ENCODE measurements around the gene CAPZB.
"Not testable (repeated sequence)": the region's sequence is repeated elsewhere in the genome, so short reads cannot be mapped to it uniquely, and the experiment has no call there.

CAPZB gene

DNA sequence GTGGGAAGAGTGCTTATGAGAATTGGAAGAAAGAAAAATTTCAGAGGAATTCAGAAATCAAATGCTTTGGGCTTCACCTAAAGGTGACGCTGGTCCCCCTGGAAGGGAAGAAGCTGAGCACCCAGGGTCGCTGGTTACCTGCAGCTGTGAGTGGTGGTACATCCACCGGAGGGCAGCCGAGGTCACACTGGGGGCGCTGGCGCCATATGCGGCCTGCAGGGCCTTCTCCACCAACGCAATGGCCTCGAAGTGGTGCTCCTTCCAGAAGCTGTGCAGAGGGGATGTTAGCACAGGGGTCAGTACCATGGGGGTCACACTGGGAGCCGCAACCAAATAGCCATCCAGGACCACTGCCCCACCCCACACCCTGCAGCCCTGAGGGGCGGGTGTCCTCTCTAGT lies 179.5 kb downstream of the CAPZB start:
- DNase-seq = no peak

DNA sequence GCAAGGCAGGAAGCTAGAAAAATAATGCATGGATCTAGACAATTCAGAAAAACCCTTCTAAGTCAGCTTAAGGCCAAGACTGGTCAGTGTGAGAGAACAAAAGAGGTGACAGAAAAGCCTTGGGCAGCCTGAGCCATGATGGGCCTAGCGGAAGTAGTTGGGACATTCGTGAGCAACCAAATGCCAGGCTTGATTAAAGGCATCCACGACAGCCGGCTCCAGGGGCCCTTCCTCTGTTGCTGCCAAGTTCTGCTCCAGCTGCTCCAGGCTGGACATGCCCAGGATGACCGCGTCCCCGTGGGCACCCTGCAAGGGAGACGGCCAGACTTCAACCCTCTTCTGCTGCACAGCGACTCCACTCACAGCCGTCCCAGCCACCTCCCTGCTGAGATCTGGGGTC lies 181.3 kb downstream of the CAPZB start:
- not testable (repeated sequence) for DNase-seq

DNA sequence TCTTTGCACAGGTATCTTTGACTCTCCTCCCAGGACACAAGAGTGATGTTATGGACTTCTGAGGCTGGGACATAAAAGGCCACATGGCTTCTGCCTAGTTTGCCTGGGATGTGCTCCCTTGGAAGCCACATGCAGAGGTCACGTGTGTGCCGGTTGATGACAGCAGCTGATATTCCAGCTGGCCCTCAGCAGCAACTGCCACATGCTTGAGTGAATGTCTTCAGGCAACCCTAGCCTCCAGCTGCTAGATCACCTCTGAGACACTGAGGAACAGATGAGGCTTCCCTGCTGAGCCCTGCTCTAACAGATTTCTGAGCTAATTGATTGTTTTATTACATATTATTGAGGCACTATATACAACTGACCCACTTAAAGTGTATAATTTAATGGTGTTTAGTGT lies 185.1 kb downstream of the CAPZB start:
- no peak for DNase-seq

DNA sequence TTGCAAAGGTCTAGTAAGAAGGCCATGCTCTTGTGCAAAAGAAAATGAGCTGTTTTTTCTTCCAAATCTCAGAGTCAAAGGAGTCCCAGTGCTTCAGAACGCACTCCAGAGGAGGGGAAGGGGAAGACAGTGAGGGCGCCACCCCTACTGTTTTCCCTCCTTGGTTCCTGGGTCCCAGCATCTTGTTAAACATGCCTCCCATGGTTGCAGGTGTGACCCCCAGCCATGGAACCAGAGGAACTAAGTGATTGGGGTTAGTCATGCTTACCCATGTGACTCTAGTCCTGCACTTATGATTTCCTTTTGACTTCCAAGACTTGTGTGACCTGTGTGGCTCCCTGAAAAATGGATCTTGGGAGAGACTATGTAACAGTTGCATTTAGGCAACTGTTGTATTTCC lies 190.7 kb downstream of the CAPZB start:
- no peak for DNase-seq

GRCh38 chr1:19289244-19289643 lies 196.1 kb downstream of the CAPZB start:
- no peak for DNase-seq
